Smooth muscle cell (in vitro differentiated cells): ENCODE data around the gene DAB1. TPM values are rescaled to one million over a fixed set of nuclear protein-coding genes. Genes with fewer than 3 reads are reported as not detected.

Experiments
- DNase-seq: peaks from one replicate; lab custom pipeline; 2025; ENCODE audit not compliant: unreplicated experiment; lab: John Stamatoyannopoulos, UW
- H2AFZ ChIP-seq: fragments of 200-600 bp; sonication (generic); 2 replicates; pipeline ENCODE4 v1.6.0; 2016; ENCODE audit warnings: antibody characterized with exemption, low read depth, mild to moderate bottlenecking
- H3F3A ChIP-seq: fragments of 200-600 bp; sonication (generic); 2 replicates; pipeline ENCODE4 v1.6.0; 2017; ENCODE audit warnings: antibody characterized with exemption, low read depth
- H3K27ac ChIP-seq: fragments of 200-600 bp; sonication (generic); 2 replicates; pipeline ENCODE4 v1.5.1; 2016; ENCODE audit warnings: low read depth, mild to moderate bottlenecking
- H3K27me3 ChIP-seq: fragments of 200-600 bp; sonication (generic); 2 replicates; pipeline ENCODE4 v1.6.1; 2016; ENCODE audit warnings: low read depth, mild to moderate bottlenecking
- H3K36me3 ChIP-seq: fragments of 200-600 bp; sonication (generic); 2 replicates; pipeline ENCODE4 v1.5.1; 2016; ENCODE audit warnings: low read depth
- H3K4me1 ChIP-seq: fragments of 200-600 bp; sonication (generic); 2 replicates; pipeline ENCODE4 v1.5.1; 2016; ENCODE audit warnings: low read depth
- H3K4me2 ChIP-seq: fragments of 200-600 bp; sonication (generic); 2 replicates; pipeline ENCODE4 v1.6.0; 2016; ENCODE audit warnings: mild to moderate bottlenecking
- H3K4me3 ChIP-seq: fragments of 200-600 bp; sonication (generic); 2 replicates; pipeline ENCODE4 v1.5.1; 2016; ENCODE audit warnings: mild to moderate bottlenecking
- H3K79me2 ChIP-seq: fragments of 200-600 bp; sonication (generic); 2 replicates; pipeline ENCODE4 v1.6.0; 2016; ENCODE audit warnings: low read depth, mild to moderate bottlenecking
- H3K9ac ChIP-seq: fragments of 200-600 bp; sonication (generic); 2 replicates; pipeline ENCODE4 v1.6.0; 2016; ENCODE audit warnings: low read depth
- H3K9me3 ChIP-seq: fragments of 200-600 bp; sonication (generic); replicated peaks from 2 replicates; pipeline ENCODE4 v1.5.1; 2016; ENCODE audit warnings: low read depth
- H4K20me1 ChIP-seq: fragments of 200-600 bp; sonication (generic); 2 replicates; pipeline ENCODE4 v1.6.0; 2016; ENCODE audit warnings: low read depth
- WGBS: methylation state at CpG from one replicate; pipeline ENCODE4 v1.1.7; 2016; ENCODE audit warnings: low lambda C conversion rate; 5-methylcytosine and 5-hydroxymethylcytosine counted together
- polyA plus RNA-seq: library from polyadenylated mRNA; unstranded; fragments of >200 nt; fragmentation: Nextera tagmentation; extraction: Ambion mirVana; gene quantifications from 2 replicates; pipeline ENCODE4 v1.2.1, GENCODE V29; 2016
- total RNA-seq: library from RNA; depleted of rRNA; stranded (reverse); fragments of >200 nt; gene quantifications from 2 replicates; pipeline ENCODE4 v1.2.3, GENCODE V29; 2014
- TF ChIP-seq, protein P1 (sequence below): fragments of 200-600 bp; sonication (generic); IDR thresholded peaks from 2 replicates; pipeline ENCODE4 v1.5.1; 2017; ENCODE audit warnings: borderline replicate concordance, mild to moderate bottlenecking, antibody characterized with exemption; ENCODE audit not compliant: insufficient read depth, poor library complexity, severe bottlenecking

Gene DAB1
- total and polyA plus RNA-seq, 2 experiments from 2014 or later: 0.22 to 0.30 TPM

DNA sequence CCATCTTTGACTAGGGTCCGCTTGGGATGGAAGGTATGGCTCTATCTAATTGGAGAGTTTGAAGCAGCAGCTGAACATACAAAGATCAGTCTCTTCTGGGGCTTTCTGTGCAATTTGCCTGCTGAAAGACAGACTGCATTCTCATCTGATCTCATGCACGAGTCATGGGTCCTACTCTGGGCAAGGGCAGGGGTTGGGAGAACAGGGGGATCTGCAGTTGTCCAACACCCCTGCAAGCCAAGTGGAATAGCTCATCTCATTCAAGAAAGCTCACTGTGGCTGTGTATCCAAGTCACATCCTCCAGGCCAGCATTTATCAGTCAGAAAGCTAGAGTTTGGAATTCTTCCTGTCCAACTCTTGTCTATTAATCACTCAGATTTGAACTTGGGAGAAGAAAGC, 280.9 kb downstream of the DAB1 start:
- DNase-seq: no peak
- Histone ChIP-seq H3K4me2 (no peak overlapping the region), H3K36me3 (no peaks in the 10 kb centered on the region), H3K4me3 (no peak overlapping the region), H3F3A (no peaks in the 10 kb centered on the region), H3K9me3 (no peaks in the 10 kb centered on the region), H3K27ac (no peak overlapping the region), H3K9ac (no peak overlapping the region), H3K27me3 (no peaks in the 10 kb centered on the region), H3K79me2 (no peaks in the 10 kb centered on the region), H3K4me1 (no peaks in the 10 kb centered on the region), H2AFZ (no peak overlapping the region), H4K20me1 (no peaks in the 10 kb centered on the region)
- TF ChIP-seq, protein P1, sequence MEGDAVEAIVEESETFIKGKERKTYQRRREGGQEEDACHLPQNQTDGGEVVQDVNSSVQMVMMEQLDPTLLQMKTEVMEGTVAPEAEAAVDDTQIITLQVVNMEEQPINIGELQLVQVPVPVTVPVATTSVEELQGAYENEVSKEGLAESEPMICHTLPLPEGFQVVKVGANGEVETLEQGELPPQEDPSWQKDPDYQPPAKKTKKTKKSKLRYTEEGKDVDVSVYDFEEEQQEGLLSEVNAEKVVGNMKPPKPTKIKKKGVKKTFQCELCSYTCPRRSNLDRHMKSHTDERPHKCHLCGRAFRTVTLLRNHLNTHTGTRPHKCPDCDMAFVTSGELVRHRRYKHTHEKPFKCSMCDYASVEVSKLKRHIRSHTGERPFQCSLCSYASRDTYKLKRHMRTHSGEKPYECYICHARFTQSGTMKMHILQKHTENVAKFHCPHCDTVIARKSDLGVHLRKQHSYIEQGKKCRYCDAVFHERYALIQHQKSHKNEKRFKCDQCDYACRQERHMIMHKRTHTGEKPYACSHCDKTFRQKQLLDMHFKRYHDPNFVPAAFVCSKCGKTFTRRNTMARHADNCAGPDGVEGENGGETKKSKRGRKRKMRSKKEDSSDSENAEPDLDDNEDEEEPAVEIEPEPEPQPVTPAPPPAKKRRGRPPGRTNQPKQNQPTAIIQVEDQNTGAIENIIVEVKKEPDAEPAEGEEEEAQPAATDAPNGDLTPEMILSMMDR: no peak
- WGBS: 63% methylated on average over 2 of the region's 2 CpGs

DNA sequence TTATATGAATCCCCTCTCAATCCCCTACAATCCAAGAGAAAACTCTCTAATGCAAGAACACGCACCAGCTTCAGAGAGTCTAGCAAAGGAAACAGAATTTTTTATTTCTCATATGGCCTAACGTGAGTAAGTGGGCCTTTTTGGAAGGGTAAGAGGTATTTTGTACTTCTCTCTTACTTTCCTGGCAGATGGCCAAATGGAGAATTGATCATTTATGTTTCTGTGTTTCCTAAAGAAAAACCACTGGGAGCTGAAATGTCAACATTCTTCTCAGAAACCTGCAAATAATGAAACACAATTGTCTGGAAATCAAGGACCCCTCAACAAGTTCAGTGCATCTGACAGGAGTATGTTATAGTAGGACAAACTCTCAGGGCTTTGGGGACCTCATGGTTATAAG, 281.7 kb downstream of the DAB1 start:
- no peak overlapping the region for H3K9ac ChIP-seq
- no peak overlapping the region for H3K4me3 ChIP-seq
- no peaks in the 10 kb centered on the region for H3K79me2 ChIP-seq
- no peaks in the 10 kb centered on the region for H3K4me1 ChIP-seq
- no peak overlapping the region for H3K4me2 ChIP-seq
- no peaks in the 10 kb centered on the region for H3K9me3 ChIP-seq
- H4K20me1 ChIP-seq: no peaks in the 10 kb centered on the region
- H2AFZ ChIP-seq: no peak overlapping the region
- WGBS: 93% methylated on average over 2 of the region's 2 CpGs
- H3F3A ChIP-seq: no peaks in the 10 kb centered on the region
- no peaks in the 10 kb centered on the region for H3K27me3 ChIP-seq
- no peak overlapping the region for H3K27ac ChIP-seq
- TF ChIP-seq, protein P1: no peak
- H3K36me3 ChIP-seq: no peaks in the 10 kb centered on the region
- no peak for DNase-seq

DNA sequence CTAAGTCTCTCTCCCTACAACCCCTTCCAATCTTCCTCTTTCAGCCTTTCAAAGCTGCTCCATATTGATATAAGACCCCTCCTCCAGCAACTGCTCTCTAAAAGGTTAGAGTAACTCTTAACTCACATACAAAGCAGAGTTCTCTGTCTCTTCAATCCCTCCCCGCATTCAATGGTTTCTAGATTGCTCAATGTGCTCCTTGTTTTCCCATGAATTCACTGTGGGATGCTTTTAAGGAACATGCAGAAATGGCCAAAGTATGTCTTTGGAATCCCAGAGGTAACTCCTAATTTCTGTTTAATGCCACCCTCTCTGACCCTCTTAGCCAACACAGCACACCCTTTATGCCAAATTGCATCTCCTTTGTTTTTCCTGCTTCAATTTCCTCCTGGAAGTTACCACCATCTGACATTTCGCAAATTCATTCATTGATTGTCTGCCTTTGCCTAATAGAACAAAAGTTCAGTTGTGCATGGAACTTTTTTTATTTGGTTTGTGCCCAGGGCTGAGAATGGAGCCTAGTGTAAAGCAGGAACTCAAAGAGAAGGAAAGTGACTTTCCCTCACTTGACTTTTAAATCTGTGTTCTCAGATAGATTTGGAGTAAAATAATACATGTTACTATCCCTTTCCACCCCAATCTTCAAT, 285.3 kb downstream of the DAB1 start:
- no peak for DNase-seq
- H3F3A ChIP-seq: no peaks in the 10 kb centered on the region
- TF ChIP-seq, protein P1: no peak
- 94% methylated on average over 2 of the region's 2 CpGs for WGBS
- H3K9ac ChIP-seq: no peak overlapping the region
- H3K36me3 ChIP-seq: no peaks in the 10 kb centered on the region
- no peak overlapping the region for H3K27ac ChIP-seq
- no peaks in the 10 kb centered on the region for H3K27me3 ChIP-seq
- H2AFZ ChIP-seq: no peak overlapping the region
- H3K9me3 ChIP-seq: no peaks in the 10 kb centered on the region
- H3K4me3 ChIP-seq: no peak overlapping the region
- H4K20me1 ChIP-seq: no peaks in the 10 kb centered on the region
- H3K79me2 ChIP-seq: no peaks in the 10 kb centered on the region
- H3K4me2 ChIP-seq: no peak overlapping the region
- no peaks in the 10 kb centered on the region for H3K4me1 ChIP-seq

DNA sequence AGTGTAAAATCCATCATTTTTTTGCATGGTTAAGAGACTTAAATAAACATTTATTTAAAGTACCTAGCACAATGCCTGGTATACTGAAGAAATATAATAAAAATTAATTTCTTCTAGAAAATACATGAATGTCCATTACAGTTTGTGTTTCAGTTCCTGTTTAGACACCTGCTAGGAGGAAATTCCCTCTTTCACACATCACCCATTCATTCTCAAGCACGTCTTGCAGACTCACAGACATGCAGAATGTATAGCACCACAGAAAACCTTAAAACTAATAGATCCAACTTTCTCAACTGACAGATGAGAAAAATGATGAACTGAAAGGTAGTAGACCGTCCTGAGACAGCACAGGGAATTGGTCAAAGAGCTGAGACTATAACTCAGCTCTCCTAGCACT, 285.9 kb downstream of the DAB1 start:
- no peaks in the 10 kb centered on the region for H3K36me3 ChIP-seq
- TF ChIP-seq, protein P1: no peak
- no peaks in the 10 kb centered on the region for H3K9me3 ChIP-seq
- H2AFZ ChIP-seq: no peak overlapping the region
- DNase-seq: no peak
- H3K27ac ChIP-seq: no peak overlapping the region
- H3K4me3 ChIP-seq: no peak overlapping the region
- 94% methylated on average over 2 of the region's 2 CpGs for WGBS
- no peak overlapping the region for H3K9ac ChIP-seq
- H4K20me1 ChIP-seq: no peaks in the 10 kb centered on the region
- no peaks in the 10 kb centered on the region for H3K27me3 ChIP-seq
- no peaks in the 10 kb centered on the region for H3F3A ChIP-seq
- no peaks in the 10 kb centered on the region for H3K79me2 ChIP-seq
- H3K4me1 ChIP-seq: no peaks in the 10 kb centered on the region
- no peak overlapping the region for H3K4me2 ChIP-seq
